GM10847 (cell line): Measurements from ENCODE around the gene ACBD3.

Source experiments
- POLR2A ChIP-seq: IDR thresholded peaks from 2 replicates; pipeline ENCODE4 v1.6.1; 2011; ENCODE audit not compliant: insufficient read length; ENCODE audit errors: extremely low read depth

Gene ACBD3

GRCh38 chr1:226157761-226158316, 28.7 kb downstream of the ACBD3 start:
- no peak for TF ChIP-seq POLR2A

- TF ChIP-seq POLR2A, result no peak
Measured at GRCh38 chr1:226154593-226154992, 31.9 kb downstream of the ACBD3 start.

GRCh38 chr1:226149806-226150205, 36.7 kb downstream of the ACBD3 start:
- TF ChIP-seq POLR2A, result no peak

- TF ChIP-seq POLR2A, result no peak
Measured at GRCh38 chr1:226148121-226148648, 38.4 kb downstream of the ACBD3 start.

DNA sequence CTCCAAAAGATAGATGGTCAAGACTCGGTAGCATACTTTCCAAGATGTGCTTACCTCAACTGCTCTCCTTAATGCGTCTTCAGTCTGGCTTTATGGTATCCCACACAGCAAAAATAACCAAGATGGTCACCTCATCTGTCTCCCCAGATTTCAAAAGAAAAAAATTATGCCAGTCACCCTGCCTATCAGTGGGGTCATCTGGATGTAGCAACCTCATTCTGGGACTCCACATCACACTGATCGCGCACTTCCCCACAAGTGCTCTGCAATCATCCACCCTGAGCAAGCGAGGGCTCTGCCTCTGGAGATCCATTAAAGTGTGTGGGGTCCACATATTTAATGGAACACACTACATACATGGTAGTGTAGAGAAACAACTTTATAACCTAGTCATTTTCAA, 42.5 kb downstream of the ACBD3 start:
- TF ChIP-seq POLR2A, result no peak

DNA sequence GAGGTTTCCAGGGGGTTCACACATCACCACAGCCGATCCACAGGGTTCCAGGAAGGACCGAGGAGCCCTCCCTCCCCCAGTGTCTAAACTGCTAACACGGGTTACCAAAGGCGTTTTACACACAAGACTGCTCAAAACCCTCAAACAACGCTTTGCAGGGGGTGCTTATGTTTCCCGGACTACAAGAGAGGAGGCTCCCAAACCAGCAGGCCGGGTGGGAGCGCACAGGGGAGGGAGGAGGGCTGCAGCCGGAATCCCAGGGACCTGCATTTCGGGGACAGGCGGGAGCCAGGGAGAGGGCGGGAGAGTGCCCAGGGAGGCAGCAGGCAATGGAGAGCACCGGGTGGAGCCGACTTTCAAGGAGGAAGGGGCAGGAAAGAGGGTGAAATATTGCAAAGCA, 50.8 kb downstream of the ACBD3 start:
- no peak for TF ChIP-seq POLR2A

DNA sequence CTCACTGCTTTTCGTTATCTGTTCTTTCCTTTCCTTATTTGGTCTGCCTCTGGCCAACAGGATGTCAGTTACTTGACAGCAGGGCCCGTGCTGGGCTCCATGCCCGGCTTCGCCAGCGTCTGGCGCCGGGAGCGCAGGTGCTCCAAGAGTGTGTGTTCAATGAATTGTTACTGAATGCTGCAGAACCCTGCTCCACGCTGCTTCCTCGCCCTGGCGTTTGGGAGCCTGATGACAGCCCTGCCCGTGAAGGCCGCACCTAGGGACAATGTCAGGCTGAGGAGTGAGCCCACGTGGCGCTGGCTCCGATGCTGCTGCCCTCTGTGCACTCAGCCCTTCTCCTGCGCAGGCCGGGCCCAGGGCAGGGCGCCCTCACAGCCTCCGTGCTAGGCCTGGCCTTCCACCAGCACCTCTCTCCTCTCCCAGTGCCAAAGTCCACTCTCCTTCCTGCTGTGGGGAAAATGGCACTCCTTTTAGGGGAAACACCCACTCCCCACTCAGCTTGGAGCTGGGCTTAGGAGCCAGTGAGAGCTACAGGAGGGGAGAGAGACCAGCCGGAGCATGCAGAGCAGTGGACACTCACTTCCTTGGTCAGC, 51.4 kb downstream of the ACBD3 start:
- no peak for TF ChIP-seq POLR2A

GRCh38 chr1:226134170-226135058, 52.1 kb downstream of the ACBD3 start:
- TF ChIP-seq POLR2A, result no peak

DNA sequence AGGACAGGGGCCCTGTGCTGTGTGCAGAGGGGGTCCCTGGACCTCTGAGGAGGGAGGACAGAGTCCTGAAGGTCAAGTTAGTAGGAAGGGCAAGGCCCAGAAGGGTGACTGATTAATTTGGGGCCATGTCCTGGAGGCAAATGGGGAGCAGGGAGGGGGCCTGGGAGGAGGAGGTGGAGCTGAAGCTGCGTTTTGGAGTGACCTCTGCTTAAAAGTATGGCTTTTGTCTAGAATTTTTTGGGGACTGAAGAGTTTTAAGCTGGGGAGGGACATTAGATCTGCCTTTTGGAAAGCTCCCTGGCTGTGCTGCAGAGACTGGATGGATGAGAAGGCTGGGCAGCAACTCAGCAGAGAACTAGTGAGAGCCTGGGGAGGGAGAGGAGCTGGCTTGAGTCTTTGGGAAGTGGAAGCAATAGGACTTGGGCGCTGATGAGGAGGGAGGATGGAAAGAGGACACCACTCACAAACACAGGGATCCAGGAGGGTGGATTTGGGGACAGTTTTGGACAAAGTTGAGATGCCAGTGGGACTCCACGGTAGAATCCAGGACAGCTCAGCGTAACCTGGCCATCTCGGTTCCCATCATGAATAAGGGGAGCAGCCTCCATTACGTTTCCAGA, 52.9 kb downstream of the ACBD3 start:
- TF ChIP-seq POLR2A, result no peak

GRCh38 chr1:226132728-226133503, 53.6 kb downstream of the ACBD3 start:
- TF ChIP-seq POLR2A, result no peak

GRCh38 chr1:226131639-226132038, 54.9 kb downstream of the ACBD3 start:
- no peak for TF ChIP-seq POLR2A

- no peak for TF ChIP-seq POLR2A
Measured at GRCh38 chr1:226129230-226129629, 57.3 kb downstream of the ACBD3 start.

DNA sequence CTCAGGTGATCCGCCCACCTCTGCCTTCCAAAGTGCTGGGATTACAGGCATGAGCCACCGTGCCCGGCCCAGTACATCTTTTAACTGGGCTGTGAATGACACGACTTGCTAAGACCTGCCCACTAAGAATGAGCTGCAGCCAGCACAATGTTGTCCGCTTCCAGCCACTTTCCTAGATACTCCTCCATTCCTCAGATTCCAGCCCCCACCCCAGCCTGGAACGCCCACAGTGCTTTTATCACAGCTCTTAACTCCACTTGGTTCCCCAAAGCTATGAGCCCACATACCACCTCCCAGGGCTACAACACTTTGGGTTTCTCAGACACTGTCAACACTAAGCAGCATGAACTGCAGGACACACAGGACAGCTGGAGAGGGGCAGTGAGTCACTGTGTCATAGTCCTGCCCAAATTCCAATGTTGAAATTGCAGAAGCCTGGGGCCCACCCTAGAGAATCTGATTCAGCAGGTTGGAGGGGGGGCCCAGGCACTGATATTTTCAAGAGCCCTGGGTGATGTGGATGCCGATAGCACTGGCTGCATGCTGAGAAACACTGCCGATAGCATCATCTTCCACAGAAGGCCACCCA, 58.0 kb downstream of the ACBD3 start:
- TF ChIP-seq POLR2A, result no peak

GRCh38 chr1:226126824-226127569, 59.5 kb downstream of the ACBD3 start:
- TF ChIP-seq POLR2A, result no peak
